NCI-H446 treated with DMSO at 0.1 percent for 48 hours (cell line): Measurements from ENCODE around the gene STON1.
"Not testable (repeated sequence)": the region's sequence is repeated elsewhere in the genome, so short reads cannot be mapped to it uniquely, and the experiment has no call there.

ENCODE experiments used
- DNase-seq: peaks from one replicate; lab custom pipeline; 2025; lab: John Stamatoyannopoulos, UW

The STON1 gene

GRCh38 chr2:48529194-48529593, 760 bp upstream of the STON1 start:
- DNase-seq = no peak

DNA sequence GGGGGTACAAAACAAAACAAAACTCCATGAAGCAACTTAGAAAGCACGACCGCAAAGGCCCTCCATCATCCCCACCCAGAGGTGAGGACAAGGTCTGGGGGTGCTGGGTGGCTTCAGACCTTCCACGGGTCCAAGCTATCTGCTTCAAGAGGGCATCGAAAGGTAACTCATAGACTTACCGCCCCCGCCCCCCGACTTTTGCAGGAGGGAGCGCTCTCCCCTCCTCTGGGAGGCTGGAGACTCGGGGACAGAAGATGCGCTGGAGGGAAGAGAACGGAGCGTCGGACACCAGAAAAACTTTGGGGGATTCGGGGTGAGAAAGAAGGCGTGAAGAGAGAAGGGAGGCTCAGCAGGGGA, 300 bp upstream of the STON1 start:
- DNase-seq = no peak

GRCh38 chr2:48531141-48531648, 1.2 kb downstream of the STON1 start:
- no peak for DNase-seq

DNA sequence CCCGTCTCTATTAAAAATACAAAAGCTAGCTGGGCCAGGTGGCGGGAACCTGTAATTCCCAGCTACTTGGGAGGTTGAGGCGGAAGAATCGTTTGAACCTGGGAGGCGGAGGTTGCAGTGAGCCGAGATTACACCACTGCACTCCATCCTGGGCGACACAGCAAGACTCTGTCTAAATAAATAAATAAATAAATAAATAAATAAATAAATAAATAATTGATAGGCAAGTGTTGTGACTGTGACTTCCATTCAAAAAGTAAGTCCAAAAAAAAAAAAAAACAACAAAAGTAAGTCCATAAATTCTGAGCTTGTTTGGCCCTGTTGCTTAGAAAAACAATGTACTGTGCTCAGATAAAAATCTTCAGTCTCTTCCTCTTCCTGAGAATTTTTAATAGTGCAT, 2.2 kb downstream of the STON1 start:
- no peak for DNase-seq

- DNase-seq = no peak
These were observed 2.9 kb downstream of the STON1 start for GRCh38 chr2:48532824-48533223.

- no peak for DNase-seq
These were observed 4.8 kb downstream of the STON1 start for GRCh38 chr2:48534781-48535180.

- no peak for DNase-seq
These were observed 10.4 kb downstream of the STON1 start for GRCh38 chr2:48540237-48540935.

DNA sequence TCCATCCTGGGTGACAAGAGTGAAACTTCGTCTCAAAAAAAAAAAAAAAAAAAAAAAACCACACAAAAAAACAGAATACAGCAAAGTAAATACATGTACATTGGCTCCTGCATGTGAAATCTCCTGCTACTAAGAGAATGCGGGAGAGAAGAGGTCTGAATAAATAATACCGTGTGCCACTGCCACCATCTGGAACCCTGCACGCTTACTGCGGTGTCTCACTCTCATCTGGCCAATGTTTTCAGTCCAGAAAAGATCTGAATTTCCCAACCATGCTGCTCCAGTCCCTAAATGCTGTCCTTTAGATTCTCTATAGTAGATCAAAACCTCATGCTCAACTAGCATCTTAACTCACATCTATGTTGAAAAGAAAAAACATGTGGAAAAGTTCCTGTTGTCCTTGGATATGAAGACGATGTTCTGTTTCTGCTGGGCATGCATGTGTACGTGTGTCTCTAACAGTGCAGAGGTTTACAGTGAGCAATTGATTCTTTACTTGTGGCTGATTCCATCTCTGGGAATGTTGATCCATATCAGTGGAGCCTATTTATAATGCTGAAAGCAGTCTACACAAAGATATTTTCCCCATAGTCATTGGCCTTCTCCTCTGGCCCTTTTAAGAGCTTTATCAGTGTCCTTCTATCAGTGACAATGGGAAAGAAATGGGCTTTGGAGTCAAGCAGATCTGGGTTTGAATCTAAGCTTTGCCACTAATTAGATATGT, 11.9 kb downstream of the STON1 start:
- no peak for DNase-seq

GRCh38 chr2:48543895-48544294, 13.9 kb downstream of the STON1 start:
- no peak for DNase-seq

DNA sequence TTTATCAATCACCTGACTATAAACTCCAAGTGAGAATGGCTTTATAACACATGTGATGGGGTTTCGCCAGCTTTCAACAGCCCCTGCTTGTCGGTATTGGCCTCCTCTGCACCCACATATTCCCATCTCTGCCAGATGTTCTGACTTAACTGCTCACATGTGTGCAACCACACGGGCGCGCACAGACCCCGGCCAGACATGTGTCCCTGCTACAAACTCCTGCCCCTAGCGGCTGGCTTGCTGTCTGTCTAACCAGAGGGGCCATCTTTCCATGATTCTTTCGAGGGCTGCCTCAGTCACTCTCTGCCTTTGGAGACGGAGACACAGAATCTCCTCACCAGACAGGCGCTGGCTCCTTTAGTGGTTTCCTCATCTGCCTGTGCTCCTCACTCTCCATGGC, 15.3 kb downstream of the STON1 start:
- no peak for DNase-seq

DNA sequence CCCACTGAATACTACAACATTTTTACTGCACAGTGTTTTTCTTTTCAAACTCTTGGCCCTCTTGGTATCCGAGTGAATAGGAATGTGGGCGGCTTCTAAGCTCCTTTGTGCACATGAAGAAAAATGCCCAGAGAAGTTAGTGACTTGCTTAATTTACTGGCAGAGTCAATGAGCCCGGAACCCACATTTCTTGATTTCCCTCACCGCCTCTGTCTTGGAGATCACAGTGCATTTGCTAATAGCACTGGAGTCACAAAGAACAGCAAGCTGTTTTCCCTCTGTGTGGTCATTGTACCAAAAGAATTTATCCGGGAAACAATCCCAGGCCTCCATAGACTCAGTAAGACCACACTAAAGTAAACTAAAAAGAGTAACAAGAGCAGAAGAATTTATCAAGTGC, 18.9 kb downstream of the STON1 start:
- DNase-seq = no peak

- no peak for DNase-seq
These were observed 20.0 kb downstream of the STON1 start for GRCh38 chr2:48549972-48550371.

GRCh38 chr2:48551548-48551947, 21.6 kb downstream of the STON1 start:
- DNase-seq = no peak

GRCh38 chr2:48555071-48555470, 25.1 kb downstream of the STON1 start:
- not testable (repeated sequence) for DNase-seq

- peak; percentile 33 for DNase-seq
These were observed 28.5 kb downstream of the STON1 start for GRCh38 chr2:48558456-48558855.

- DNase-seq = no peak
These were observed 30.7 kb downstream of the STON1 start for GRCh38 chr2:48560546-48561209.

- DNase-seq = no peak
These were observed 32.3 kb downstream of the STON1 start for GRCh38 chr2:48562281-48562680.

- no peak for DNase-seq
These were observed 36.8 kb downstream of the STON1 start for GRCh38 chr2:48566592-48567310.

DNA sequence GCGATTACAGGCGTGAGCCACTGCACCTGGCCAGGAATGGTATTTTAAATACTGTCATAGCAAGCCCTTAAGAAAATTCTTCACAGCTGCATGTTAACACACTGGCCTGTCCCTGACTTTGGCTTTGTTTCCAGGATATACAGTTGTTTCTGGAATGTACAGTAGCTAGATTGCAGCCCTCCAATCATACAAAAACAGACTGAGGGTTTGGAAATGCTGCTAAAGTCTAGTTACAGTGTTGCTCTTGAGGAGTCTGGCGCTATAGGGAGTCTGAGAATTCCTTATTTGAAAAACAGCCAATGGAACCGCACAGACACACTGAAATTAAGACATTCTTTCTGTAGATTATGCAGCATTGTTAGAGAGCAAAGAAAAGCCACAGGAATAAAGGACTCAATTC, 37.7 kb downstream of the STON1 start:
- DNase-seq = no peak

DNA sequence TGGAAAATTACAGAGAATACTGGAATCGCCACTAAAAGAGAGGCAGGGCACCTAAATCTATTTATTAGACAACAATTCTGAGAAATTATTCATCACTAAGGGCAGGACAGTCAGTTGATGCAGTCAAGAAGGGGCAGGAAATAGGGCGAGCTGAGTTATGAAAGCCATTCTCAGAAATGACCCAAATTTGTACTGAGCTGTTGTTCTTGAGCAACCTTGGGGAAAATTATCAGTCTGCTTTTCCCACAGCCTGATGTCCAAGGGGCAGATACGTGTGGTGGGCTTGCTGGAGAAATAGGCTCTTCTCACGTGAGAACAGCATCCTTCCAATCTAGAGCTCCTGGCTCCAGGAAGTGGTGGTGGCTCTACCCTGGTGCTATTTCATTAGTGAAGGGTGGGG, 38.6 kb downstream of the STON1 start:
- no peak for DNase-seq

GRCh38 chr2:48569433-48569832, 39.5 kb downstream of the STON1 start:
- no peak for DNase-seq

GRCh38 chr2:48572816-48573215, 42.9 kb downstream of the STON1 start:
- no peak for DNase-seq
